ENCODE results near the gene EHD1.
A peak's percentile ranks its signal among the peaks of the same experiment; 100 is the strongest.

The EHD1 gene

DNA sequence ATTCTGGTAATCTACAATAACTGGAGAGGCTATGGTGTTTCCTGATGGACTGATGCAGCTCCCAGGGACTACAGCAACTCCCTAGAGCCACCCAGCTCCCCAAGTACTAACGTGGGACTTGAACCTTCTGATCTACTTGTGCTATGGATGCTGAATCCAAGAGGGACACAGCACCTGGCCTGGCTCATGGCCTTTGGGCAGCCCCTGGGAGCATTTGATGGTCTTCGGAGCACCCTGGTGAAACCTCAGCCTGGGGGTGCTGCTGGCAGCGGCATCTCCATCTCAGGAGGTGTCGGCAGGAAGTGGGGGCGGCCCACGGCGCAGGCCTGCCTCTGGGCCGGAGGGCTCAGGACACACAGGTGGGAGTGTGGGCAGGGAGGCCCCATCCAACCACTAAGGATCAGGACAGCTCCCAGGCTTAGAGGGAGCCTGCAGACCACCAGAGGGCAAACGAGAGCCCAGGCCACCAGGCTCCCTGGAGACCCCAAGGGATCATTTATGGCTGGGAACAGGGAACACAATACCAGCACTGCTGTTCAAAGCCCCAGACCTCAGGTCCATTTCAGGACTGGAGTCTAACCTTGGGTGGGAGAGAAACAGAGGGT, 8.7 kb downstream of the EHD1 start:
- peak overlapping the region; percentile 49 for H3K4me3 ChIP-seq (ENCODE audit: low read depth, low read length)
- peak; percentile 56 for TF ChIP-seq CTCF (IDR thresholded peaks at IDR 0.05; ENCODE audit: borderline replicate concordance, insufficient read depth, low read depth, low read length)

DNA sequence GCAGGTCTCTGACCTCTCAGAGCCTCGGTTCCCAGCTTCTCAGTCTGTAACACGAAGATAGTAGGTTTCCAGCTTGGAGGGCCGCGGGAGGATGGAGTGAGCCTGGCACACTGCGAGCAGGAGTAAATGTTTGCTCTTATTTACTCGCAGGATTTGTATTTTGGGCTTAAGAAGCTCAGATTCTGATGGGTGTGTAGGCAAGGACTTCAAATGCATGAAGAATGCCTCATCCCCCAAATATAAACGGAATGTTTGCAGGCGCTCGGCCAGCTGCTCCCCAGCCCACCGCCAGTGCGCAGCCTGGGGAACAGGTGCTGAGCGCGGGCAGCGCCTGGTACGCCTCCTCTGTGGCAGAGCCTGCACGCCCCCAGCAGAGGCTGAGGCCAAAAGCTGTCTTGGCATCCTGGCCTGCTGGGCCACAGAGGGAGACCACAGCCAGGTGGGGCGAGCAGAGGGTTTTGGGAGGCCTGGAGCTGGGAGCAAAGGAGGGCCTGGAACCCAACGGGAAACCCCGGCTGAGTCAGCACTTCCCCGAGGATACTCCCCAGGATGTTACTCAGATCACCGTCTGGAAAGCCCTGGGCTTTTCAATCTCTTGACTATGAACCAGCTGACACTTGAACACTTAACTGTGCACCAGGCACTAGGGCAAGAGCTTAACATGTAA, 9.4 kb downstream of the EHD1 start:
- H3K4me3 ChIP-seq (ENCODE audit: low read depth, low read length), result no peak overlapping the region
- TF ChIP-seq CTCF (IDR thresholded peaks at IDR 0.05; ENCODE audit: borderline replicate concordance, insufficient read depth, low read depth, low read length), result no peak

DNA sequence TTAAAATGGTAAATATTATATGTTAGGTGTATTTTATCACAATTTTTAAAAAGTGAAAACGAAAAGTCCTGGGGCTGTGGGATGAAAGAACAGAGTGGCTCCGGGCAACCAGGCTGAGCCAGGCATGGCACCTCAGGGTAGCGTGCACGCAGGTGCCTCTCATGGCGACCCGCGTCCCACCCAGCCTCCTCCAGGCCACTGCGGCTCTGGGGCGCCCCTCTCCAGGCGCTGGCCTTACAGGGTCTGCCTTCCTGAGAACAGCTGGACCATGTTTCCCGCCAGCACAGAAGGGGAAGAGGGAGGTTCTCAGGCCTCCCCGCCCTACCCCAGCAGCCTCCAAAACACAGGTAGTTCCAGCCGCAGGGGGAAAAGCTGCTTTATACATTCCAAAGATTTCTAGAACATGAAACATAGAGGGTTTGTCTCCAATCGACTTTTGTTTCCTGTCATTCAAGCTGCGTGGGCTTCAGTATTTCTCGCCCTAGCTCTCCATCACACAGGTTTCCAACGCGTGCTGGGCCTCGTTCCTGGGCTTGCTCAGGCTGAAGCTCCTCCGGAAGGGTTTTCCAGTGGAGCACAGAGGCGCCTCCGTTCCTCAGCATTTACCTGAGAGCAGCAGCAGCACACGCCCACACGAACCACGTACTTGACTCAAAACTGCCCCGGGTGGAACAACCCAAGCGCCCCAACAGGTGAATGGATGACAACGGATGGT, 10.5 kb downstream of the EHD1 start:
- no peak overlapping the region for H3K4me3 ChIP-seq (ENCODE audit: low read depth, low read length)
- no peak for TF ChIP-seq CTCF (IDR thresholded peaks at IDR 0.05; ENCODE audit: borderline replicate concordance, insufficient read depth, low read depth, low read length)

- H3K4me3 ChIP-seq (ENCODE audit: low read depth, low read length), result peak overlapping the region; percentile 5
- TF ChIP-seq CTCF (IDR thresholded peaks at IDR 0.05; ENCODE audit: borderline replicate concordance, insufficient read depth, low read depth, low read length), result no peak
Measured at GRCh38 chr11:64866173-64866491, 12.3 kb downstream of the EHD1 start.

DNA sequence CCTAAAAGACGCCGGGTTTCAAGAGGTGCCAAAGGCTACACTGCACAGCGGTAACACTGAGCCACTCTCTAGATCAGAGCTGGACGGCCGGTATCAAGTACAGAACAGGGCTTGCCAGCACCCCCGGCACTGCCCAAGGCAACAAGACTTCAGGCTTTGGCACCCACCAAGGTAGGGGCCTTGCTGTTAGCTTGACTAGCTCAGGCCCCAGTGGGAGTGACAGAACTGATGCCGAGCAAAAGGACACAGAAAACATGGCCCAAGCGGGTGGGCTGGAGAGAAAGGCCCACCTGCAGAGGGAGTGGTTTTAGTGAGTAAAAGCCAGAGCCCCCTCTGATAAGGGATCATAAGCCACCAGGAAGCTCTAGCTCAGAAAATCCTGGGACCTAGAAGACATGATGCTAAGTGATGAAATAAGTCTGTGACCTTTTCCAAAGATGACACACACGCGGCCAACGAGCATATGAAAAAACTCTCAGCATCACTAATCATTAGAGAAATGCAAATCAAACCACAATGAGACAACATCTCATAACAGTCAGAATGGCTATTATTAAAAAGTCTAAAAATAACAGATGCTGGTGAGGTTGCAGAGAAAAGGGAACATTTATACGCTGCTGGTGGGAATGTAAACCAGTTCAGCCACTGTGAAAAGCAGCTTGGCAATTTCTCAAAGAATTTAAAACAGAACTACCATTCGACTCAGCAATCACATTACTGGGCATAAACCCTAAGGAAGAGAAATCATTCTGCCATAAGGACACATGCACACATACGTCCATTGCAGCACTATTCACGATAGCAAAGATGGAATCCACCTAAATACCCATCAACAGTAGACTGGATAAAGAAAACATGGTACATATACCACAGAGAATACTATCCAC, 12.9 kb downstream of the EHD1 start:
- peak overlapping the region; percentile 50 for H3K4me3 ChIP-seq (ENCODE audit: low read depth, low read length)
- no peak for TF ChIP-seq CTCF (IDR thresholded peaks at IDR 0.05; ENCODE audit: borderline replicate concordance, insufficient read depth, low read depth, low read length)

GRCh38 chr11:64864473-64865285, 13.7 kb downstream of the EHD1 start:
- peak overlapping the region; percentile 50 for H3K4me3 ChIP-seq (ENCODE audit: low read depth, low read length)
- TF ChIP-seq CTCF (IDR thresholded peaks at IDR 0.05; ENCODE audit: borderline replicate concordance, insufficient read depth, low read depth, low read length), result no peak

Data from GM12875 (cell line).